BJ (cell line): Measurements from ENCODE around the gene HTT. TPM values are rescaled to one million over a fixed set of nuclear protein-coding genes. Genes with fewer than 3 reads are reported as not detected.

Source experiments
- CTCF ChIA-PET: fragments of 350-600 bp; formaldehyde crosslinking; extraction: SDS; loops from one replicate; lab custom pipeline; 2021; ENCODE audit warnings: antibody characterized with exemption, inconsistent platforms; lab: Yijun Ruan, JAX
- POLR2A ChIA-PET: fragments of 300-600 bp; sonication (Branson Sonifier 250); formaldehyde crosslinking; extraction: SDS; loops from one replicate; lab custom pipeline; 2021; ENCODE audit warnings: antibody characterized with exemption; lab: Charles Lee
- DNase-seq: peaks from one replicate; pipeline ENCODE4 v3.0.0-alpha.2; 2011; ENCODE audit warnings: low read depth
- H3K27me3 ChIP-seq: 2 replicates; pipeline ENCODE4 v1.6.0; 2011; ENCODE audit warnings: low read length; ENCODE audit not compliant: control insufficient read depth, insufficient read depth
- H3K36me3 ChIP-seq: 2 replicates; pipeline ENCODE4 v1.5.1; 2011; ENCODE audit warnings: low read length; ENCODE audit not compliant: control insufficient read depth, insufficient read depth
- H3K4me3 ChIP-seq: 2 replicates; pipeline ENCODE4 v1.5.1; 2011; ENCODE audit warnings: low read depth, mild to moderate bottlenecking, control low read depth, low read length
- CTCF ChIP-seq: IDR thresholded peaks from 2 replicates; pipeline ENCODE4 v1.5.1; 2011; ENCODE audit warnings: low read depth, mild to moderate bottlenecking, control low read depth, inconsistent platforms, low read length, moderate library complexity; ENCODE audit not compliant: insufficient read depth
- polyA plus RNA-seq: library from polyadenylated mRNA; depleted of rRNA; stranded (reverse); fragments of >200 nt; gene quantifications from 2 replicates; pipeline ENCODE4 v1.2.3, GENCODE V29; 2011

The HTT gene
- polyA plus RNA-seq, 1 experiment: 13.6 TPM

GRCh38 chr4:3073158-3074077, 1.1 kb upstream of the HTT start:
- Histone ChIP-seq H3K4me3 (peak overlapping the region; percentile 75), H3K27me3 (no peaks in the 10 kb centered on the region), H3K36me3 (no peaks in the 10 kb centered on the region)
- CTCF ChIA-PET: interaction anchor here (0.6 to 1.4 kb wide), 2 partner anchors 27 to 579 kb away, joined by 4 read pairs; no protein-coding TSS in a partner anchor
- POLR2A ChIA-PET: no interaction called here
- no peak for DNase-seq
- TF ChIP-seq CTCF: peak; percentile 40

- DNase-seq: no peak
- peak overlapping the region; percentile 64 for H3K4me3 ChIP-seq
- no peaks in the 10 kb centered on the region for H3K36me3 ChIP-seq
- POLR2A ChIA-PET: interaction anchor here (0.5 kb wide), 1 partner anchor 482 kb away, joined by 4 read pairs; no protein-coding TSS in a partner anchor
- no peaks in the 10 kb centered on the region for H3K27me3 ChIP-seq
- TF ChIP-seq CTCF: no peak
- CTCF ChIA-PET: interaction anchor here (1.1 kb wide), 1 partner anchor 28 kb away, joined by 4 read pairs; no protein-coding TSS in a partner anchor
Measured at GRCh38 chr4:3074846-3075651, 568 bp downstream of the HTT start.

- ChIA-PET CTCF (no interaction called here), POLR2A (interaction anchor here (0.5 kb wide), 1 partner anchor 482 kb away, joined by 4 read pairs; no protein-coding TSS in a partner anchor)
- H3K36me3 ChIP-seq: no peaks in the 10 kb centered on the region
- no peak for TF ChIP-seq CTCF
- peak overlapping the region; percentile 64 for H3K4me3 ChIP-seq
- DNase-seq: no peak
- H3K27me3 ChIP-seq: no peaks in the 10 kb centered on the region
Measured at GRCh38 chr4:3075652-3075981, 1.1 kb downstream of the HTT start.

- Histone ChIP-seq H3K27me3 (no peaks in the 10 kb centered on the region), H3K36me3 (no peaks in the 10 kb centered on the region), H3K4me3 (no peak overlapping the region)
- no peak for TF ChIP-seq CTCF
- DNase-seq: no peak
- ChIA-PET POLR2A (no interaction called here), CTCF (no interaction called here)
Measured at GRCh38 chr4:3077796-3078195, 3.3 kb downstream of the HTT start.

- POLR2A ChIA-PET: no interaction called here
- CTCF ChIA-PET: interaction anchor here (0.7 kb wide), 1 partner anchor 1291 kb away, joined by 3 read pairs; no protein-coding TSS in a partner anchor
- TF ChIP-seq CTCF: no peak
- Histone ChIP-seq H3K36me3 (no peaks in the 10 kb centered on the region), H3K27me3 (no peaks in the 10 kb centered on the region), H3K4me3 (no peak overlapping the region)
- DNase-seq: no peak
Measured at GRCh38 chr4:3079694-3080123, 5.2 kb downstream of the HTT start.
